Measurements from ENCODE around the gene RHBDL1. TPM values are rescaled to one million over a fixed set of nuclear protein-coding genes. Genes with fewer than 3 reads are reported as not detected.

Gene RHBDL1
- total RNA-seq, 1 donor from 2014 or later, result 1.7 TPM

GRCh38 chr16:704552-705380 is 29.3 kb downstream of the RHBDL1 start:
- Histone ChIP-seq H3K4me3 (no peak overlapping the region), H3K9me3 (no peaks in the 10 kb centered on the region), H3K36me3 (no peaks in the 10 kb centered on the region), H3K4me1 (peaks cover 17% of the 10 kb centered on the region), H3K27me3 (peaks cover 37% of the 10 kb centered on the region), H3K27ac (no peak overlapping the region)
- intact Hi-C loops (cut with DNase I), result no loop called here
- DNase-seq (ENCODE audit: extremely low spot score in 2 of 2), result no peak
- no peak for TF ChIP-seq CTCF (IDR thresholded peaks at IDR 0.05)
- no peak for TF ChIP-seq POLR2A (IDR thresholded peaks at IDR 0.05)
- TF ChIP-seq POLR2AphosphoS5 (IDR thresholded peaks at IDR 0.05; ENCODE audit: insufficient read depth in 1 of 2, low read depth in 1 of 2), result no peak

GRCh38 chr16:705431-706188 is 30.1 kb downstream of the RHBDL1 start, which contains the start of gene FBXL16:
Gene FBXL16, minus strand, starts transcription at chr16:705801. Its CDS starts 8,396 bp downstream, at chr16:697405.
- Histone ChIP-seq H3K4me1 (peaks cover 17% of the 10 kb centered on the region), H3K9me3 (no peaks in the 10 kb centered on the region), H3K36me3 (no peaks in the 10 kb centered on the region), H3K27ac (no peak within 1 kb of the TSS), H3K27me3 (peaks cover 37% of the 10 kb centered on the region), H3K4me3 (peak within 1 kb of the TSS in 1 of 2 donors; percentile 19)
- intact Hi-C loops (cut with DNase I), result no loop called here
- DNase-seq (ENCODE audit: extremely low spot score in 2 of 2), result no peak
- TF ChIP-seq POLR2A (IDR thresholded peaks at IDR 0.05) (no peak), POLR2AphosphoS5 (IDR thresholded peaks at IDR 0.05; ENCODE audit: insufficient read depth in 1 of 2, low read depth in 1 of 2) (no peak), CTCF (IDR thresholded peaks at IDR 0.05) (no peak)

GRCh38 chr16:706189-707061 is 31.0 kb downstream of the RHBDL1 start:
- no peaks in the 10 kb centered on the region for H3K36me3 ChIP-seq
- peak overlapping the region in 1 of 2 donors; percentile 19 for H3K4me3 ChIP-seq

GRCh38 chr16:707062-707538 is 31.6 kb downstream of the RHBDL1 start:
- intact Hi-C loops (cut with DNase I), result no loop called here
- Histone ChIP-seq H3K27me3 (peaks cover 28% of the 10 kb centered on the region), H3K27ac (no peak overlapping the region), H3K9me3 (no peaks in the 10 kb centered on the region), H3K4me3 (no peak overlapping the region), H3K4me1 (peaks cover 11% of the 10 kb centered on the region), H3K36me3 (no peaks in the 10 kb centered on the region)
- no peak for DNase-seq (ENCODE audit: extremely low spot score in 2 of 2)
- no peak for TF ChIP-seq POLR2A (IDR thresholded peaks at IDR 0.05)
- no peak for TF ChIP-seq CTCF (IDR thresholded peaks at IDR 0.05)
- no peak for TF ChIP-seq POLR2AphosphoS5 (IDR thresholded peaks at IDR 0.05; ENCODE audit: insufficient read depth in 1 of 2, low read depth in 1 of 2)

More at GRCh38 chr16:706189-707061, 31.0 kb downstream of the RHBDL1 start:
- TF ChIP-seq POLR2AphosphoS5 (IDR thresholded peaks at IDR 0.05; ENCODE audit: insufficient read depth in 1 of 2, low read depth in 1 of 2) (no peak), POLR2A (IDR thresholded peaks at IDR 0.05) (no peak), CTCF (IDR thresholded peaks at IDR 0.05) (no peak)
- Histone ChIP-seq H3K4me1 (peaks cover 11% of the 10 kb centered on the region), H3K27ac (no peak overlapping the region), H3K9me3 (no peaks in the 10 kb centered on the region), H3K27me3 (peaks cover 34% of the 10 kb centered on the region)
- DNase-seq (ENCODE audit: extremely low spot score in 2 of 2), result no peak
- intact Hi-C loops (cut with DNase I), result no loop called here

Measured in vagina (tissue), 2 donors.